HG02642 (cell line): ENCODE data around the gene KIF2C.
"Not testable (repeated sequence)": the region's sequence is repeated elsewhere in the genome, so short reads cannot be mapped to it uniquely, and the experiment has no call there.

ENCODE experiments used
- ATAC-seq: cut with Tn5 transposase; IDR thresholded peaks from one replicate; pipeline ENCODE4 v1.9.1; 2021; ENCODE audit warnings: mild to moderate bottlenecking; ENCODE audit not compliant: unreplicated experiment, poor library complexity

Gene KIF2C

DNA sequence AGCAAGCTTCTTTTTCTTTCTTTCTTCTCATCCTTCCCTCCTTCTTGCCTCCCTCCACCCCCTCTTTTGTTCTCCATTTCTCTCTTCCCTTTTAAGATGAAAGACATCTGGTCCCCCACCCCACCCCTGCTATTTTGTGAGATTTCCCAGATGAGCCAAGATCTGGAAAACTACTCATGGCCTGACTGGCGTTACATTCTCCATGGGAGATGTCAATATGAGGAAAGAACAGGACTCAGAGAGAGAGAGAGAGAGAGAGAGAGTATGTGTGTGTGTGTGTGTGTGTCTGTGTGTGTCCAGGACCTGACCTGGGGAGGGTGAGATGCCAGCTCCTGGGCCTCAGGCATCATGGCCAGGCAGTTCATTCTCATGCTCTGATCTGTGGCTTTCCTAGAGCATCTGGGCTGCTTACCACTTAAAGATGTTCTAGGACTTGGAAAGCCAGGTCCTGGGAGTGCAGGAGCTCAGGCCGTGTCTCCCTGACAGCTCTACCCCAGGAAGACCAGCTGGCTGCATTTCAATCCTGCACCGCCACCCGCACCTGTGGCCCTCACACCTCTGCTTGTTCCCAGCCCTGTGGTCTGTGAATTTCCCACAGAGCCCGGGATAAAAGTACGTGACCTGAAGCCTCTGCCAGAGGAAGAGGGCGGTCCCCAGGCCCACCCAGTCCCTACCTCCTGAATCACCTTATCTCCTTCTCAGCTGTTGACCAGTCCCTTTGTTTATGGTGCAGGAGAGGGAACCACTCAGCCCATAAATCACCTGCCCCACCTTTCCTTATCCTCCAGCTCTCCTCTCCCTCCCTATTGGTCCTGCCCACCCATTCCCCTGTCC lies 51.5 kb downstream of the KIF2C start:
- no peak for ATAC-seq

DNA sequence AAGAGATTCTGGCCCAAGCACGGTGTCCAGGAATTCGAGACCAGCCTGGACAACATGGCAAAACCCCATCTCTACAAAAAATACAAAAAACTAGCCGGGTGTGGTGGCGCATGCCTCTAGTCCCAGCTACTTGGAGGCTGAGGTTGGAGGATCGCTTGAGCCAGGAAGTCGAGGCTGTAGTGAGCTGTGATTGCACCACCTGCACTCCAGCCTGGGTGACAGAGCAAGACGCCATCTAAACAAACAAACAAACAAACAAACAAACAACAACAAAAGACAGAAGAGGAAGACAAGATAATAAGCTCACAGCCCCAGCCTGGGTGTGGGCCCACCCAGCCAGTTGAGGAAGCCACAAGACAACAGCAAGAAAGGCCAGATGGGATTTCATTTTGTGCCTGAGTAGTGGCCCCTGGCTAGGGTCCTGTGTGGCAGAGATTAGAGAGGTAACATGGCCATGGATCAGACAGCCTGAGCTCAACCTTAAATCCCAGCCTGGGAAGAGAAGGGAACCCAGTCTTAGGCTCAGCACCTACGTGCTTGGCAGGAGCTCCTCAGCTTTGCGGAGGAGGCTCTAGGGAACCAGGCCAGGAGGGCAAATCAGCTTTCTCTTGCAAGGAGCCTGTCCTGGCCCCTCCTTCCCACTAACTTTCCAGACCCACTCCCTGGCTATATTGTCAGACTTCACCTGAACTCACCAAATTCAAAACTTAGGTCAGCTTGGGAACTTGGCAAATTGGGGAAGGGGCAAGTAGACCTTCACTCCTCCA lies 53.3 kb downstream of the KIF2C start:
- ATAC-seq, result no peak

DNA sequence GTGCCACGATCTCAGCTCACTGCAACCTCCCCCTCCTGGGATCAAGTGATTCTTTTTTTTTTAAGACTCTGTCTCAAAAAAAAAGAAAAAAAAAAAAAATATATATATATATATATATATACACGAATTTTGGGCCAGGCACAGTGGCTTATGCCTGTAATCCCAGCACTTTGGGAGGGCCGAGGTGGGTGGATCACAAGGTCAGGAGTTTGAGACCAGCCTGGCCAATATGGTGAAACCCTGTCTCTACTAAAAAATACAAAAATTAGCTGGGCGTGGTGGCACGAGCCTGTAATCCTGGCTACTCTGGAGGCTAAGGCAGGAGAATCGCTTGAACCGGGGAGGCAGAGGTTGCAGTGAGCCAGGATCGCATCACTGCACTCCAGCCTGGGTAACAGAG lies 58.2 kb downstream of the KIF2C start:
- ATAC-seq, result not testable (repeated sequence)

DNA sequence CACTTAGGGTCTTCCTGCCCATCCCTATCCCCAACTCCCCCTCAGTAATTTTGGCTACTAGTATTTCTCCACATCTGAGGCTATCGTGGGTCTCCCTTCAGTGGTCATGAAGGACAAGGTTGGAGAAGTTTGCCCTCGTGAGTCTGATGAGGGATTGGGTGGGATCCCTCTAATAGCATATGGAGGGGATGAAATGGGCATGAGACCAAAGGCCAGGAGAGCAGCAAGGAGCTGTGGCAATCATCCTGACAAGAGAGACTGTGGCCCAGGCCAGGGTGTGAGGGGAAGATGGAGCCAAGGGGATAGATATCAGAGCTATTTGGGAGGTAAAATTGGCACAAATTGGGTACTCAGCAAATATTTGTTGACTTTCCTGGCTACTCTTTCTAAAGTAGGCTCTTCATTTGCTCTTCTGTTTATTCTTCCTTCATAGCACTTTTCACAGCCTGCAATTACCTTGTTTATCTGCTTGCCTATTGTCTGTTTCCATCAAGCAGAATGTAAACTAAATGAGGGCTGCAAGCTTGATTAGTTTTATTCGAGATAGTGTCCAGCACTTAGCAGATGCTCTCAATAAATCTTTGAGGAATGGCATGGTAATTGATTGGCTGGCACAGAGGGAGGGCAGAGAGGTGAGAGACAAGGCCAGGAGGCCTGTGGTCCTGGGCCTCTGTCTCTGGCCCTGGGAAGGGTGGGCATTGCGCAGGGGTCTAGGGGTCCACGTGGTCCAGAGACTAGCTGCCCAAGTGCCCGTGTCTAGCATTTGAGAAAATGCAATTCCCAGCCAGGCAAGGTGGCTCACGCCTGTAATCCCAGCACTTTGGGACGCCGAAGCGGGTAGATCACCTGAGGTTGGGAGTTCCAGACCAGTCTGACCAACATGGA lies 59.1 kb downstream of the KIF2C start:
- no peak for ATAC-seq

DNA sequence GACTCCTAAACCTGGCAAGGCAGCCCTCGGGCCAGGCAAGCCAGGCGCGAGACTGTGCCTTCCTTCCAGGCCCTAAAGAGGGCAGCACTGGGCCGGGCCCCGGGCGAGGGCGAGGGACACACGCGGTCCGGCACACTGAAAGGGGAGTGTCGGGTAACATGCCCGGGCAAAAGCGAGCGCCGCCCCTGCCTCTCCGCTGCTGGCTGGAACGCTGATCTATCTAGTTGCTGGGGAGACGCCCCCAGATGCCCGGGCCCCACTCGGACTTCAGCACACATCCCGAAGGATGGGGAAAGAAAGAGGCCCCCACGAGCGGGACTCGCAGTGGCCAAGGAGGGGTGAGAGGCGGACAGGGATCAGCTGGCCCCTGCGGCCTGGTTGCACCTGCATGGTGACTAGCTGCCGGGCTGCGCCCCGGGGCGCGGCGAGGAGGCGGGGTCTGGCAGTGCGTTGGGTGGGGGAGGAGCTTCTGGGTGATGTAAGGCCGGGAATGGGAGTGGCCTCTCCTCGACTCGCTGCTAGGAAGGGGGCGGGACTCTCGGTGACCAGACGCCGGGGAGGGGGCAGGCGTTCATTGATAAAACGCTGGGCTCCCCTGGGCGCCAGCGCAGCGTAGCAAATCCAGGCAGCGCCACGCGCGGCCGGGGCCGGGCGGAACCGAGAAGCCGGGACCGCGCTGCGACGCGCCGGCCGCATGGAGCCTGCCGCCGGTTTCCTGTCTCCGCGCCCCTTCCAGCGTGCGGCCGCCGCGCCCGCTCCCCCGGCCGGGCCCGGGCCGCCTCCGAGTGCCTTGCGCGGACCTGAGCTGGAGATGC lies 60.3 kb downstream of the KIF2C start, which contains the start of gene PLK3:
TSS of gene PLK3 (plus strand) at position 608 of the 815 bp plus-strand sequence. CDS start at position 695, 87 bp downstream.
- peak; percentile 81 for ATAC-seq

DNA sequence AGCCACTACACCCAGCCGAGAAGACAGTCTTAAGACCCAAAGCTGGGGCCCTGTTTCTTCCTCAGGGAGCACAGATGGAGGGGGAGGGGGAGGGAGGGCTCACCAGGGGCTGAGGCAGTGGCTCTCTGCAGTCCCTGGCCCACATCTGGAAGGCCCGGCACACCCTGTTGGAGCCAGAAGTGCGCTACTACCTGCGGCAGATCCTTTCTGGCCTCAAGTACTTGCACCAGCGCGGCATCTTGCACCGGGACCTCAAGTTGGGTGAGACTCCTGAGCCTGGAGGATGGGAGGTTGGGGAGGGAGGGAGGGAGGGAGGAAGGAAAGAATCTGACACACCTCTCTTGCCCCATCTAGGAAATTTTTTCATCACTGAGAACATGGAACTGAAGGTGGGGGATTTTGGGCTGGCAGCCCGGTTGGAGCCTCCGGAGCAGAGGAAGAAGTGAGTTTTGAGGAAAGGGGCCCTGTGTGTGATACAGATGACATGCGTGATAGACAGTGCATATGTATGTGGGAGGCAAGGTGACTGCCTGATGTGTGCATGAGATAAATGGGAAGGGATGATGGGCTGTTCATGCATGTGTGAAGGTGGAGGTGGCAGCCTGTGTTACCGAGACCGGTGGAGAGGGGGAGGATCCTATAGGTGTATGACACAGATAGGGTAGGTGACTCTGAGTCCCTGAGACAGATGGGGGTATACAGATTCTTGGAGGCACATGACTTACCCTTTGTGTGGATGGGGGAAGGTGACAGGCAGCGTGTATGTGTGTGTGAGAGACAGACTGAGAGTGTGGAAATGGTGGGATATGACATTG lies 62.1 kb downstream of the KIF2C start:
- no peak for ATAC-seq

DNA sequence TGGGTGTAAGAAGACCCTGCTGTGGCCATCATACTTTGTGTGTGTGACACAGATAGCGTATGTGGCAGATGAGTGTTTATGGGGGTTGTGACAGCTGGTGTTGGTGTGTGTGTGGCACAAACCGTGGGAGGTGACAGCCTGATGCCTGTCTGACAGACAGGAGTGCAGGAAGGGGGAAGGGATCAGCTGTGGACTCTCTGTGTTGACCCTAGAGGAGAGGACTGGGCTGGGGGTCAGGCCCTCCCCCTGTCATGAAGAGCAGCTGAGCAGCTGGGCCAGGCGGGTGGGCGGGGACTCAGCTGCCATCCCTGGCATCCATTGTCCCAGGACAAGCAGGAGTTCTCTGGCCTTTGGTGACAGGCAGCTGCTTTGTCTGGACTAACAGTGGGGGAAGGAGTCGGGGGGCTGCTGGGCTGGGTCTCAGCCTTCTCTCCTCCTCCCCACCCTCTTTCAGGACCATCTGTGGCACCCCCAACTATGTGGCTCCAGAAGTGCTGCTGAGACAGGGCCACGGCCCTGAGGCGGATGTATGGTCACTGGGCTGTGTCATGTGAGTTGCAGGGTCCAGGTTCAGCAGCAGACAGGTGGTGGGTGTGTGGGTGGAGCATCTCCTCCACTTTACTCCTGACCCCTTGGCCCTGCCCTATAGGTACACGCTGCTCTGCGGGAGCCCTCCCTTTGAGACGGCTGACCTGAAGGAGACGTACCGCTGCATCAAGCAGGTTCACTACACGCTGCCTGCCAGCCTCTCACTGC lies 62.8 kb downstream of the KIF2C start:
- ATAC-seq, result no peak

DNA sequence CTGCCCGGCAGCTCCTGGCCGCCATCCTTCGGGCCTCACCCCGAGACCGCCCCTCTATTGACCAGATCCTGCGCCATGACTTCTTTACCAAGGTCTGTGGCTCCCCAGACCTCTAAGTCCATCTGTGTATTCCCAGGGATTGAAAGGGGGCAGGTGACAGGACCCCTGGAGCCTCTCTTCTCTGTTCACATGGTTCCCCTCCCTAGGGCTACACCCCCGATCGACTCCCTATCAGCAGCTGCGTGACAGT lies 63.4 kb downstream of the KIF2C start:
- no peak for ATAC-seq

DNA sequence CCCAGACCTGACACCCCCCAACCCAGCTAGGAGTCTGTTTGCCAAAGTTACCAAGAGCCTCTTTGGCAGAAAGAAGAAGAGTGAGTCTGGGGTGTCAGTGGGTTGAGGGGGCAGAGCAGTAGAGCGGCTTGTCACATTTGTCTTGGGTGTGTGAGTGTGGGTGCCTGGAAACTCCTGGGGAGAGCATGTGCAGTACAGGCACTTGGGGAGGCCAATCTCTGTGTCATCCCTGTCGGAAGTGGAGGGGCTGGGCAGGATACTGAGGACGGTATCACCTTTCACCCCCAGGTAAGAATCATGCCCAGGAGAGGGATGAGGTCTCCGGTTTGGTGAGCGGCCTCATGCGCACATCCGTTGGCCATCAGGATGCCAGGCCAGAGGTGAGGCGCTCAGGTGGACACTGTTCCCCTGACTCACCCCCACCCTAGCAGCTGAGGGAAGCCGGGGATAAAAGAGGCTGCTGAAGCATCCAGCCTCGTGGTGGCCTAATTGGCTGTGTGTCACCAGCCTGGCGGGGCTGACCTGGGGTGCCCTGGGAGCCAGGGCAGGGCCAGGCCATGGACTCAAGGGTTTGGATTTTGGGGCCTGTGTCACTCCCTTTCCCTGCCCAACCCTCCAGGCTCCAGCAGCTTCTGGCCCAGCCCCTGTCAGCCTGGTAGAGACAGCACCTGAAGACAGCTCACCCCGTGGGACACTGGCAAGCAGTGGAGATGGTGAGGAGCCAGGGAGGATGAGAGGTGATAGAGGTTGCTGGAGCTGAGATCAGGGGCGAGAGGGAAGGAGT lies 63.9 kb downstream of the KIF2C start:
- ATAC-seq, result no peak

DNA sequence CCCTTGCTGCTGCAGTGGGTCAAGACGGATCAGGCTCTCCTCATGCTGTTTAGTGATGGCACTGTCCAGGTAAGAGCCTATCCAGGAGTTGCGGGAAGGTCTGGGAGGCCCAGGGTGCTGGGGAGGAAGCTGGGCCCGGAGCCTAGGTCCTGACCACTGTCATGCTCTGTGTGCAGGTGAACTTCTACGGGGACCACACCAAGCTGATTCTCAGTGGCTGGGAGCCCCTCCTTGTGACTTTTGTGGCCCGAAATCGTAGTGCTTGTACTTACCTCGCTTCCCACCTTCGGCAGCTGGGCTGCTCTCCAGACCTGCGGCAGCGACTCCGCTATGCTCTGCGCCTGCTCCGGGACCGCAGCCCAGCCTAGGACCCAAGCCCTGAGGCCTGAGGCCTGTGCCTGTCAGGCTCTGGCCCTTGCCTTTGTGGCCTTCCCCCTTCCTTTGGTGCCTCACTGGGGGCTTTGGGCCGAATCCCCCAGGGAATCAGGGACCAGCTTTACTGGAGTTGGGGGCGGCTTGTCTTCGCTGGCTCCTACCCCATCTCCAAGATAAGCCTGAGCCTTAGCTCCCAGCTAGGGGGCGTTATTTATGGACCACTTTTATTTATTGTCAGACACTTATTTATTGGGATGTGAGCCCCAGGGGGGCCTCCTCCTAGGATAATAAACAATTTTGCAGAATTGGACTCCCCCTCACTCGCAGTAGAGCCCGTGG lies 65.8 kb downstream of the KIF2C start:
- ATAC-seq, result no peak

DNA sequence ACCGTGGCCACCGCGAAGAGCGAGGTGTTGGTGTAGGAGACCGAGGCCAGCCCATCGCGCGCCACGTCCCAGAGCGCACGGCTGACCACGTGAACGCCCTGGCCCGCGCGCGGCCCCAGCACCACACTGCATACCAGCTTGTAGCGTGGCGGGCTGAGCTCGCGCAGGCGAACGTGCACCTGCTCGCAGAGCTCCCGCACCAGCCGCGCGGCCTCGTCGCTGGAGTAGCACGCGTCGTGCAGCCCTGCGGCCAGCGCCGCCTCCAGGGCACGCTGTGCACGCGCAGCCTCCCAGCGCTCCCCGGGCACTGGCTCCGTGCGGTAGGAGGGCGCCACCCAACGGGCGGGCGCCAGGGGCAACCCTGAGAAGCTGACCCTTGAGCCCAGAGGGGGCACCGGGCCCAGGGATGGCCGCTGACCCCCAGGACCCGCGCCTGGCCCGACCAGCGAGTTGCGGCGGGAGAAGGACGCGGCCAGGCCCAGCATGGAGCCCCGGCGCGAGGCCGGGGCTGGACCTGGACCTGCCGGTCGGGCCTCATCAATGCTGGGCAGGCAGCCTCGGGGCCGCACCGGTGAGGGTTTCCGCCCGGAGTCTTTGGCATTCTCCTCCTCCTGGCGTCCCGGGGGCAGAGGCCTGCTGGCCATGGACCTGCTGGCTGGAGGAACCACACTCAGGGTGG lies 66.5 kb downstream of the KIF2C start:
- ATAC-seq, result no peak

DNA sequence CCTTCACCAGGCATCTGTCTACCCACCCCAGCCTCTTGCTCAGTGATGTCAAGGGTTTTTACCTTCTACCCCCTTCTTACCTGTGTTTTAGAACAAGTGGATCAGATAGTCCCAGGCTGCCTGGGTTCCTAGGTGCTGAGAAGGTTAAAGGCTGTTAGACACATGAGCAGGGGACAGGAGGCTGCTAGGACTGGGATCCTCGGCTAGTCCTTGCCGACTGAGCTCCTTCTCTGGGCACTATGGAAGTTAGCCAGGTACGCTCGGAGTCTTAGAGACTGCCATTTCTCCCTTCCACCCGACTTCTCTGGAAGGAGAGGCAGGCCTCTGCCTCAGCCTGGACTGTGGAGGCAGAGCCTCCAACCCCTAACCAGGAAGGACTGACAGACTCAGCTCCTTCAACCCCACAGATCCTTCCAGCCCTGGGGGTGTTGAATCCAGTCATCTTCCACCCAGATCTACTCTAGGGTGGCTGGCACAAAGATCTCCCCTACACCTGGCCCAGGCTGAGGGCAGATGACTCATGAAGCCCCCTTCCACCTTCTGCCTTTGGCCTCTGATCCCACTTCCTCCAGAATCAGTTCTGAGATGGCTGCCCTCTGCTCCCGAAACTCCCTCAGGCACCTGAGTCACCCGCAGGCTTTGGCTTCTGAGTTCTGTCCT lies 67.2 kb downstream of the KIF2C start, which contains the start of gene DYNLT4:
TSS of gene DYNLT4 (minus strand) at position 648 of the 660 bp plus-strand sequence. CDS start 683 bp downstream, outside the sequence.
- no peak for ATAC-seq

DNA sequence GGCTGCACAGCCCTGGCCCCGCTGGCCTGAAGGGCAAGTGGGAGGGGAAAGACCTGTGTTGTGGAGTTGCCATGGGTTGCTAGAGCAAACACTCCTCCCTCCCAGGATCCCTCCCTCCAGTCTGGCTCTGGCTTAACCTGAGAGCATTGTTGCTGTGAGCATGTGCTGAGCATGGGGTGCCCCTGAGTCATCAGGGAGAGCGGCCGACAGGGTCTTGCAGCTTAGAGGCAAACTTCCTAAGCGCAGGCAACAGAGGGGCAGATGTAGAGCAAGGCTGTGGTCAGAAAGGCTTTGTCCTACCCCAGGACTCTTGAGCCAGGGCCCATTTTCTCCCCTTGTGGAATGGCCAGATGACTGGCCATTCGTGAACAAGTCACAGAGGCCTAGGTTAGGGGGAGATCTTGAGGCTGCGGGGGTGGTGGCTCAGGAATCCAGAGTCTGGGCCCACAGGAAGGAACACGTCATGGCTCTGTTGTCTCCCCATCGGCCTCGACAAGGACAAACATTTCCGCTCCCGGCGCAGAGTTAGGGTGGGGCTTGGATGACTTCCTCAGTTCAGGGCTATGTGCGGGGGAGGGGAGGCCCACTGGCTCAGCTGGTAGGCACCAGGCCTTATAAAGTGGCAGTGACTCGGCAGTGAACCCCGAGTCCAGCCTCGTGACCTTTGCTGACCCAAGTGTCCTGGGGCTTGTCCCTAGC lies 67.9 kb downstream of the KIF2C start:
- ATAC-seq, result peak; percentile 33

DNA sequence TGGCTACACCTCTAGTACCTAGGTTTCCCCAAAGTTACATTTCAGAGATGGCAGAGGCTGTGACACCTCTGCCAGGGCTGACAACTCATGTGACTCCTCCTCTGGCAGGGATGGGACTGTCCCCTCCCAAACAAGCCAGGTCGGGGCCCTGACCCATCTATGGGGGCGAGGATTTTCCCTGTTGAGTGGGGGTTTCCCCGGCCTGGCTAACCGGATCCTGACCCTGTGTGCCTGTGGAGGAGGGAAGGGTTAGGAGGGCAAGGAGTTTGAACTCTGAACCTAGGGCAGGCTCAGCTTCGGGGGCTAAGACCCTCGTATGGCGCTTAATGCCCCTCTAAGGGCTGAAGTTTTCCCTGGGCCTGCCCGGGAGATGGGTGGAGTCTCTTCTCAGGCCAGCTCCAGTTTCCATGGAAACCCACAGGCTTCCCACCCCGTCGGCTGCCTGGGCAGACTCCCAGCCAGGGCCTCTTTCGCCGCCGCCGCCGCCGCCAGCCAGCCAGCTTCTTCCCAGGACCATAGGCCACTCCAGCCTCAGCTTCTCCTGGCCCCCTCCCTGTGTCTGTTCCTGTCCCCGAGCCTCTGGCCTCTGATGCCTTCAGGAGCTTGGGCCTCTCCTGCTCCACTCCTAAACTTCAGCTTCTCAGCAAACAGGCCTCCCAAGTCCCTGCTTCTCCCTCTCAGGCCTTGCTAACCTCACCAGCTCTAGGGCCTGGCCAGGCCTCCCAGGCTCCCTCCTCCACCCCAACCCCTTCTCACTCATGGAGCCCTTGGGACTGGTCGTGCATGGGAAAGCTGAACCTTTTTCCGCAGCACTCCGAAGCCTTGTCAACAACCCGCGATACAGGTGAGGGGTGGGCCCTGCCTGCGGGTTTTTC lies 68.7 kb downstream of the KIF2C start, which contains the start of gene BTBD19:
TSS of gene BTBD19 (plus strand) at position 461 of the 875 bp plus-strand sequence. CDS start at position 759, 298 bp downstream.
- ATAC-seq, result peak; percentile 21
